ENCODE data around the gene NDRG3. TPM values are rescaled to one million over a fixed set of nuclear protein-coding genes. Genes with fewer than 3 reads are reported as not detected.

NDRG3 gene
- total and polyA plus RNA-seq, 4 donors: 3.1 to 6.3 (median 4.5) TPM

DNA sequence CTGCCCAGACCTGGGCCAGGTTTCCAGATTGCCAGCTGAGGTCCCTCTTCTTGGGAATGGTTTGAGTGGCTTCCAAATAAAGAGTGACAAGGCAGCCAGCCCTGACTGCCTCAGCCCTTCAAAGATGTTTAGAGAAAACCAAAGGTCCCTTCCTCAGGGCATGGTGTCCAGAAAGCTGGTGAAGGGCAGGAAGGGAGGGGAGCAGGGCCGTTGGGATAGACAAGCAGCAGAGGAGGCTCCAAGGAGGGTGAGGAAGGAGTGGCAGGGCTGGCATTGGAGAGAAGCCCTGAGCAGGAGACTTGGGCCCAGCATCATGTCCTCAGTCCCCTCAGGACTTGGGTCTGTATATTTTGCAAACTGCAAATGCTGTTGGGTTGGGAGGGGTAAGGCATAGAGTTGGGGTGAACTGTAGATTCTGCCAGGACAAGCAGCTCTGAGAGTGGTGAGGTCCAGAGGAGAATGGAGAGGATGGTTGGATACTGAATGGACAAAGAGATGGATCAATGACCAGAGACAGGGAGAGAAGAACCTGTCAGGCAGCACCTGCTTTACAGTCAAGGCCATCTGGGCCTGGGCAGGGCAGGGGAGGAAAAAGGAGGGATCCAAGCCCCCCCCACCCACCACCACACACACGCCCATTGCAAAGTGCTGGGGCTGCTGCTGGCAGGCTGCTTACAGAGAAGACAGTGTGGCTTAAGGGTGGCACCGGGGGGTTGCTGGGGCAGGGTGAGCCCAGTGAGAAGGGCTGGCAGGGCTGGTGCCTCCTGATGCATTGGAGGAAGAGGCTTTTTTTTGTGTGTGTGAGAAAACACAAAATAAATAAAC lies 33.2 kb upstream of the NDRG3 start:
- Histone ChIP-seq H3K4me3 (ENCODE audit: low read depth in 1 of 3, low read length in 3 of 3) (no peak overlapping the region), H3K4me1 (ENCODE audit: control insufficient read depth in 4 of 4, insufficient read depth in 4 of 4, low read length in 3 of 4) (peaks cover 0 to 4% (median 2%) of the 10 kb centered on the region in 4 donors), H3K36me3 (ENCODE audit: control insufficient read depth in 4 of 4, insufficient read depth in 3 of 4, low read depth in 1 of 4, low read length in 3 of 4) (no peaks in the 10 kb centered on the region), H3K9ac (ENCODE audit: low read depth in 1 of 2, low read length in 2 of 2) (no peak overlapping the region), H3K27me3 (ENCODE audit: control insufficient read depth in 4 of 4, insufficient read depth in 4 of 4, low read length in 3 of 4) (no peaks in the 10 kb centered on the region), H3K9me3 (ENCODE audit: control insufficient read depth in 4 of 4, low read length in 3 of 4) (no peaks in the 10 kb centered on the region), H3K27ac (ENCODE audit: low read depth in 1 of 2, low read length in 2 of 2) (no peak overlapping the region)
- WGBS: 61% methylated on average over 3 of the region's 3 CpGs
- DNase-seq (ENCODE audit: low spot score): no peak
- no peak for TF ChIP-seq FOXA2 (IDR thresholded peaks at IDR 0.05)
- TF ChIP-seq RAD21 (IDR thresholded peaks at IDR 0.05): no peak
- no peak for TF ChIP-seq NR2F2 (IDR thresholded peaks at IDR 0.05)
- TF ChIP-seq YY1 (IDR thresholded peaks at IDR 0.05): no peak
- TF ChIP-seq EGR1 (IDR thresholded peaks at IDR 0.05; ENCODE audit: low read depth in 2 of 2): no peak
- TF ChIP-seq RXRA (IDR thresholded peaks at IDR 0.05): no peak
- no peak for TF ChIP-seq TAF1 (conservative IDR thresholded peaks at IDR 0.05)
- no peak for TF ChIP-seq ATF3 (IDR thresholded peaks at IDR 0.05)
- no peak for TF ChIP-seq HNF4A (conservative IDR thresholded peaks at IDR 0.05)
- TF ChIP-seq CTCF (IDR thresholded peaks at IDR 0.05; ENCODE audit: low read depth, low read length, missing input control): no peak
- TF ChIP-seq SP1 (IDR thresholded peaks at IDR 0.05): no peak
- TF ChIP-seq JUND (IDR thresholded peaks at IDR 0.05): no peak
- TF ChIP-seq, protein P1, sequence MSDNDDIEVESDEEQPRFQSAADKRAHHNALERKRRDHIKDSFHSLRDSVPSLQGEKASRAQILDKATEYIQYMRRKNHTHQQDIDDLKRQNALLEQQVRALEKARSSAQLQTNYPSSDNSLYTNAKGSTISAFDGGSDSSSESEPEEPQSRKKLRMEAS (IDR thresholded peaks at IDR 0.05): no peak
- no peak for TF ChIP-seq HNF4G (IDR thresholded peaks at IDR 0.05)
- TF ChIP-seq FOXA1 (IDR thresholded peaks at IDR 0.05): no peak
- TF ChIP-seq GABPA (IDR thresholded peaks at IDR 0.05 in 1 of 2, conservative IDR thresholded peaks at IDR 0.05 in 1 of 2): no peak
- TF ChIP-seq, protein P2, sequence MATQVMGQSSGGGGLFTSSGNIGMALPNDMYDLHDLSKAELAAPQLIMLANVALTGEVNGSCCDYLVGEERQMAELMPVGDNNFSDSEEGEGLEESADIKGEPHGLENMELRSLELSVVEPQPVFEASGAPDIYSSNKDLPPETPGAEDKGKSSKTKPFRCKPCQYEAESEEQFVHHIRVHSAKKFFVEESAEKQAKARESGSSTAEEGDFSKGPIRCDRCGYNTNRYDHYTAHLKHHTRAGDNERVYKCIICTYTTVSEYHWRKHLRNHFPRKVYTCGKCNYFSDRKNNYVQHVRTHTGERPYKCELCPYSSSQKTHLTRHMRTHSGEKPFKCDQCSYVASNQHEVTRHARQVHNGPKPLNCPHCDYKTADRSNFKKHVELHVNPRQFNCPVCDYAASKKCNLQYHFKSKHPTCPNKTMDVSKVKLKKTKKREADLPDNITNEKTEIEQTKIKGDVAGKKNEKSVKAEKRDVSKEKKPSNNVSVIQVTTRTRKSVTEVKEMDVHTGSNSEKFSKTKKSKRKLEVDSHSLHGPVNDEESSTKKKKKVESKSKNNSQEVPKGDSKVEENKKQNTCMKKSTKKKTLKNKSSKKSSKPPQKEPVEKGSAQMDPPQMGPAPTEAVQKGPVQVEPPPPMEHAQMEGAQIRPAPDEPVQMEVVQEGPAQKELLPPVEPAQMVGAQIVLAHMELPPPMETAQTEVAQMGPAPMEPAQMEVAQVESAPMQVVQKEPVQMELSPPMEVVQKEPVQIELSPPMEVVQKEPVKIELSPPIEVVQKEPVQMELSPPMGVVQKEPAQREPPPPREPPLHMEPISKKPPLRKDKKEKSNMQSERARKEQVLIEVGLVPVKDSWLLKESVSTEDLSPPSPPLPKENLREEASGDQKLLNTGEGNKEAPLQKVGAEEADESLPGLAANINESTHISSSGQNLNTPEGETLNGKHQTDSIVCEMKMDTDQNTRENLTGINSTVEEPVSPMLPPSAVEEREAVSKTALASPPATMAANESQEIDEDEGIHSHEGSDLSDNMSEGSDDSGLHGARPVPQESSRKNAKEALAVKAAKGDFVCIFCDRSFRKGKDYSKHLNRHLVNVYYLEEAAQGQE (IDR thresholded peaks at IDR 0.05): no peak
- TF ChIP-seq ZBTB33 (IDR thresholded peaks at IDR 0.05): no peak

Data from liver (tissue), 9 donors.